HG02852 (cell line): ENCODE results near the gene HLA-F.

Experiments
- ATAC-seq: cut with Tn5 transposase; IDR thresholded peaks from one replicate; pipeline ENCODE4 v1.9.1; 2021; ENCODE audit warnings: mild to moderate bottlenecking, moderate library complexity; ENCODE audit not compliant: unreplicated experiment

The HLA-F gene

GRCh38 chr6:29742127-29742526 lies 18.9 kb downstream of the HLA-F start:
- no peak for ATAC-seq

DNA sequence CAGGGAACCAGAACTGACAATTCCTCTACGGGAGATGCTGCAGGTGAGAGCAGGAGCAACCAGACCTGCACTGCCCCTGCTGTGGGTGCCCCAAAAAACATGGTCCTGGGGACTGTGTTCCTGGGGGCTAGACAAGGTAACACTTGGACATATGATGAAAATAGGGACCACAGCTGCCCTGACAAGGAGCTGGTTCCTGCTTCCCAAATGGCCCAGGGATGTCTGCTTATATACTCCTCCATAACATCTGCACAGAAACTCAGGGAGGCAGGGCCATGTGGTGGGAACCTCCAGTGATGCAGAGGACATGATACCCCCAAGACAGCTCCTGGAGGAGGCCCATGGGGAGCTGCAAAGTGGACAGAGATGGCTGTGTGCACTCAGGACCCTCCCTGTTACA lies 19.8 kb downstream of the HLA-F start:
- ATAC-seq: no peak

- ATAC-seq: no peak
Measured at GRCh38 chr6:29743568-29743967, 20.3 kb downstream of the HLA-F start.

DNA sequence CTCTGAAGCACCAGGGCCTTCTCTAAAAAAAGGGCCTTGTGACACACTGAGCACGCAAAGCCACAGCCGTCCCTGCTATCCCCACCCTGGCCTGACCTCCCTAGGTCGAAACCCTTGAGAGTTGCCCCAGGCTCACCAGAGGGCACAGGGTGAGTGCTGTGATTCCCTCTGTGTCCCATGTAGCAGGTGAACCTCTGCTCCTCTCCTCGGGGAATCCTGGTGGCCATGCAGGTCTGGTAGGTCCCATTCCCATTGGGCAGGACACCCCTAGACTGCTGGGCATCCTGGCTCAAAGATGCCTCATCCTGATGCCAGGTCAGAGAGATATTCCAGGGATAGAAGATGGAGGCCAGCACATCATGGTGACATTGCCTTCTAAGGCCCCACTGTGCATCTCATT lies 20.9 kb downstream of the HLA-F start:
- no peak for ATAC-seq

DNA sequence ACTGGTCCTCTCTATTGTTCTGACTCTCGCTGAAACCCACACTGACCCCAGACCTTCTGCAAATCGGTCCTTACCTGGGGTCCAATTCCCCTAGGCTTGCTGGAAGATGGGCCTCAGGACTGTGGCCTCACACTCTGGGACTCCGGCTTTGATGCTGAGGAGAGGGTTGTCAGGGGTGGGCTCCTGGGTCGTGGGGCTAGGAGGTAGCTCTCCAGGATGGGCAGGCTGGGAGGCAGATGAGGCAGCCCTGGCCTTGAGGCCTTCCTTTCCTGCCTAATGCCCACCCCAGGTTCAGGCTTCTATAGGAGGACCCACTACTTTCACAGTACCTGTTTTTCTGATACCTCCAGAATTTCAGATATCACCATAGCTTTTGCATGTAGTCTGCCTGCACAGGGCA lies 21.4 kb downstream of the HLA-F start:
- ATAC-seq: no peak

GRCh38 chr6:29745386-29745785 lies 22.2 kb downstream of the HLA-F start:
- no peak for ATAC-seq

DNA sequence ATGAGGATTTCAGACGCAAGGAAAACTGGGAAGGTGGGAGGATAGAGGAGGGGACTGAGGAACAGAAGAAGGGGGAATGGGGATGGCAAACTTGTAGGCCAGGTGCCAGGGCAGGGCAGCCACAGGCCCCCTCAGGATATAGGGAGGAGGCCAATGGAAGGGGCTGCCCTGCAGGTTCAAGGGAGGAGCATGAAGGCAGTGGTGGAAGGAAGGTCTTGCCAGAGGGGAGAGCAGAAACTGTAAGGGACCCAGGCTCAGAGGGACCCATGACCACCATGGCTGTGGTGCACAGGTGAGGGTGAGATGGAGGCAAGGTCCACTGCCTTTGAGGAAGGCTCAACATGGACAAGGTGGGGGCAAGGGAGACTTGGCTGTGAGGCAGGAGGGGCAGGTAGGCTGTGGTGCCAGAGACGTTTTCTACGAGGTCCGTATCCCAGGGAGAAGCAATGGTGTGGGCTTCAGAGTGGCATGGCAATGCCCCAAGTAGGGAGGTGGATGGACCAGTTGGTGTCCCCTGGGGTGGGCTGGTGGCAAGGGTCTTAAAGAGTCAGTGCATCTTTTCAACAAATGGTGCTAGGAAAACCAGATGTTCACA lies 22.7 kb downstream of the HLA-F start:
- ATAC-seq: no peak

- ATAC-seq: no peak
Measured at GRCh38 chr6:29746846-29747687, 23.8 kb downstream of the HLA-F start.

DNA sequence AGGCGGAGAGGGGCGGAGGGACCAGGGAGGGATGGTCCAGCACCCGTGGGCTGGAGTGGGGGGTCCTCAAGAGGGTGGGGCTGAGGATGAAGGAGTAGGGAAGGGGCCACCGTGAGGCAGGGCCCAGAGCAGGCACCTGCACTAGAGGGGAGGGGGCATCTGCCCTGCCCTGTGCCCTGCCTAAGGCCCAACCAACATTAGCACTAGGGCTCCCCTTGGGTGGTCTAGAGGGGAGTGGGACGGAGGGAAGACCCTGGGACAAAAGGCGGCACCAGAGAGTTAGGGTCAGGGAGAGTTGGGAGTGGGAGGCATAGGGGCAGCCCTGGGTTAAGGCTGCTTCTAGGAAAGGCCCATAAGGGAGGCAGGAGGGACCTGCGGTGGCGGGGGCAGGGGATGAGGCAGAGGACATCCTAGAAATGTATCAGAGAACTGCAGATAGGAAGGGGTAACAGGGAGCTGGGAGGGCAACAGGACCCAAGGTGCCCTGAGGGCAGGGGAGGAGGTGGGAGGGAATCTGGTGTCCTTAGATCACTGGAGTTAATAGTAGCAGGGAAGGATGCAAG lies 24.5 kb downstream of the HLA-F start:
- no peak for ATAC-seq

- ATAC-seq: peak; percentile 80
Measured at GRCh38 chr6:29748391-29749307, 25.4 kb downstream of the HLA-F start.

DNA sequence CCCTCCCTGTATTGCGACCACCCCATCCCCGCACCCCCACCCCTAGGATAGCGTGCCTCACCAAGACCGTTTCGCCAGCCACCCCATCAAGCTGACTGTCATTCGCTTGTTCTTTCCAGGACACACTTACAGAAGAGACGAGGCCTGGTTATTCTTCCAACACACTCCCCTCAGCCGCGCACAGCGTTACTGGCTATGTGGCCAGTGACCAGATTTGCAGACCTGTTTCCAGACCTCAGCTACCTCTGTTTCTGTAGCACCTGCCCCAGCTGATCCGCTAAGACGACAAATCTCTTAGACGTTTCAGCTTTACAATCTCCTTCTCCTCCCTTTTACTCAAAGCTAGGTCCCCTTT lies 26.1 kb downstream of the HLA-F start:
- peak; percentile 2 for ATAC-seq

- ATAC-seq: no peak
Measured at GRCh38 chr6:29749668-29750067, 26.4 kb downstream of the HLA-F start.

DNA sequence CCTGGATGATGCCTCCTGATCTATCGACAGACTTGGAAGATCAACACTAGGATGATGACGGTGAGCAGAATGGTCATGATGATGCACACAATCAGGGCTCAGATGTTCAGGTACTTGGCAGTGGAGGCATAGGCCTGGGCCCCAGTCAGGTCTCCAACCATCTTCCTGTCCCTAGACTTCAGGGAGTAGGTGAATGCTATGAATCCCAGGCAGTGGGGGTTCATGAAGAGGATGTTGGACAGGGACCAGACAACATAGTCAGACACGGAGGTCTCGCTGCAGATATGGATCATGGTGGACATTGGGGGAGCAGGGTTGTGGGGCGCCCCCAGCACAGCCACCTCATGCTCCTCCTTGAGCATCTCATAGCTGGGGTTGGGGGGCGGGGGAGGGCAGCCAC lies 27.5 kb downstream of the HLA-F start:
- no peak for ATAC-seq

GRCh38 chr6:29751480-29751879 lies 28.2 kb downstream of the HLA-F start:
- ATAC-seq: no peak

DNA sequence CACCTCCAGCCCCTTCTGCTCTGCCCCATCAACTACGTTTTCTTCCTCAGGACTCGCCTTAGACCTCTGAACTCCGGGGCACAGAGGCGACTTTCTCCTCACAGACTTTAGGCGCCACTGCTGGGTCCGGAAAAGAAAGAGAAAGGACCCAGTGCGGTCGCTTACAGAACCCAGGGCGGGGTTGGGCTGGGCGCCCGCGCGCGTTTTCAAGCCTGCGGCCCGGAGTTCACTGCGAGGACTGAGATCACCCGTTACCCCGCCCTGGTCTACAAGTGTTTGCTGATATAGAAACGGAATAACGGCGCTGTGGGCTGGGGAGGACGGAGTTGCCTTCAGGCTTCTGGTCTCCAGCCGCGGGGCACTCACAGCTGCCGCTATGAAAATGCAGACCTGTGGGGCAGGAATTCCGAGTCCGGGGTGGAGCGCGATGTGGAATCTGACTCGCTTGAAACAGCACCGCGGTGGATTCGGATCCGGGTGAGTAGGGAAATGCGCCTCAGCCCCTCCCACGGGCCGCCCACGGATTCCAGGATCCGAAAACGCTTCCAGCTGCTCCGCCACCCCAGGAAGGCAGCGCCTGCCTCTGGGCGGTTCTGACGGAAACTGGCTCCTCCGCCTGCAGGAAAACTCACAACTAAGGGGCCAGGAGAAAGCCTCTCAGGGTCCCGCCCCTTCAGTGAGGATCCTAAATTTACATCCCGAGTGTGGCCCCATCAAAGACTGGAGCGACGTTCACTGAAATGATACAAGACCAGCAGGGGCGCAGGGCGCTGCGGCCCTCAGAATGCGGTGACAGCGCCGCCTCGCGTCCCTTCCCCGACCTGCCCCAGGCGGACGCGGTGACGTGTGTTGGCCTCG lies 29.4 kb downstream of the HLA-F start:
- peak; percentile 65 for ATAC-seq

DNA sequence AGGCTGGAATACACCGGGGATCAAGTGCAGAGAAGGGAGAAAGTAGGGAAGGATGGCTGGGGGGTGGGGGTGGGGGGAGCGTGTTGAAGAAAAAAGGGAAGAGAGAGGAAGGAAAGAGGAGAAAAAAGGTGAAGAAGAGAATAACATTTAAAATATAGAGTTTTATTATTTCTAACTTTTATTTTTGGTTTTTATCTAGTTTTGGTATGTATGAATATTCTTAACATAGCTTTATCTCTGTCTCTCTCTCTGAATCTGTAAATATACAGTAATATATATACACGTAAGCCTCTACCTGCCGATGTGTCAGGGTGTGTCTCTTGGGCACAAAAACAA lies 30.0 kb downstream of the HLA-F start:
- no peak for ATAC-seq

- ATAC-seq: no peak
Measured at GRCh38 chr6:29755295-29755871, 32.1 kb downstream of the HLA-F start.

DNA sequence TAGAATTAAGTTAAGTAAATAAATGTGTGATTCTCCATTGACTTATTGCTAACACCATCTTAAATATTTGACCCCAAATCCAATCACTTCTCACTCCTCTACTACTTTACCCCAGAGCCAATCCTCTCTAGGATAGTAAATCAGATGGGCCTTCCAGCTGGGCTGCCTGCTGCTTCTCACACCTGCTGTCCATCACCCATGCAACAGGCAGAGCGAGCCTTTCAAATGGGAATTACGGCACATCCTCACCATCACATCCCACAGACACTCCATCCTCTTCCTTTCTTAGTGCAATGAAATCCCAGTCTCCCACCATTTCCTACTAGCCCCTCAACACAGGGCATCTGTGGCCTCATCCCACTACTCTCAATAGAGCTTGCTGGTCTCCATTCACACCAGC lies 34.0 kb downstream of the HLA-F start:
- ATAC-seq: no peak

DNA sequence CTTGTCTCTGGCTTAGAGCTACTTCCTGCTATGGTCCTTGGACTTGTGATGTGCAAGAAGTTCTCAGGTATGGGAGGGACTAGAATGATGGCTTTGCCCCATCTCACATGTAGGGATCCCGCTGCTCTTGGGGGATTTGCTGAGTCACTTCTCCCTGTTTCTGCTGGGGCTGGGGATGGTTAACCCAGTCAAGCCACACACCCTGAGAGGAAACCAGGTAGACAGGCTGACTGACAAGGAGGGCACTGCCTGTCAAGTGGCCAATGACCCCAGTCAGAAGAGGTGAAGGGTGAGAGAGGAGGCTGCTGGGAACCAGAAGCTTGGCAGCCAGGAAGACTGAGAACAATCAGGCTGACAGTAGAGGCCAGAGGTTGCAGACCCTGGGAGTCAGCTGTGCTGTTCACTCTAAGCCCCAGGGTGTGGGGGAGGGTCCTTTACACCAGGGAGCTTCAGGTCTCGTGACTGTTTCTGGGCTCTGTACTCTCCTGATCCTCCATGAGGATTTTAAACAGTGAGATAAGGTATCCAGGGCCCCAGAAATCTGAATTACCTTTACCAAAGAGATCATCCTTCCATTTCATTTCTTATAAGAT lies 34.6 kb downstream of the HLA-F start:
- ATAC-seq: no peak

DNA sequence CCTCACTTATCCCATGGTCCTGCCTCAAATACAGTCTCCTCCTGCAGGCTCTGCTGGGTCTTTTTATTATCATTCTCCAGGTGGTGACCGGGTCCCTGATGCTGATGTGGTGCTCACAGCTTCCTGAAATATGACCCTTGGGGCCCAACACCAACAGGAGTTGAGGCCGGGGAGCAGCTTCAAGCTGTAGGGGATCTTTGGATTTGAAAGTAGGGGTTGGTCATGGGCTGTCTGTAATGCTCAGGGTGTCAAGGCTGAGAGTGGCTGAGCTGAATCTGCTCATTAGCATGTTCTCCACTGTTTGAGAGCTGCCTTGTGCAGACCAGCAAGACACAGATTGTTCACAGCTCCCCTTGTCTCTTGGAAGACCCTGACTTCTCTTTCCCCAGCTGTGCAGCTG lies 35.5 kb downstream of the HLA-F start:
- no peak for ATAC-seq
